ENCODE results near the gene PLET1.

DNA sequence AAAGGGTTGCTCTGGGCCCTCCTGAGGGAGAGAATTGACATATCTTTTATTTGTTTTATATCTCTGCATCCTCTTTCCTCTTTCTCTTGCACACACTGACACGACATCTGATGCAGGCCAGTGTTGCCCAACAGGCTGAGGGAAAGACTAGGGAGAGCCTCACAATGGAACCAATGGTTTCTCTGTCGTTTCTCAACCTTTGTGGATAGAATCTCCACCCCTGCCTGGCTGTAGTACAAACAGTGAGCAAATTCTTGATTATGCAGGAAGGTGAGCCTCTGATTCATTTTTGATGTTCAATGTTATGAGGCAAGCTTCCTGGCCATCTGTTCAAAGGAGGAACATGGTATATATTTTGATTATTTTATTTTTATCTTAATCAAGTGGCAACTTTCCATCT lies 49.8 kb upstream of the PLET1 start:
- TF ChIP-seq, protein P1, sequence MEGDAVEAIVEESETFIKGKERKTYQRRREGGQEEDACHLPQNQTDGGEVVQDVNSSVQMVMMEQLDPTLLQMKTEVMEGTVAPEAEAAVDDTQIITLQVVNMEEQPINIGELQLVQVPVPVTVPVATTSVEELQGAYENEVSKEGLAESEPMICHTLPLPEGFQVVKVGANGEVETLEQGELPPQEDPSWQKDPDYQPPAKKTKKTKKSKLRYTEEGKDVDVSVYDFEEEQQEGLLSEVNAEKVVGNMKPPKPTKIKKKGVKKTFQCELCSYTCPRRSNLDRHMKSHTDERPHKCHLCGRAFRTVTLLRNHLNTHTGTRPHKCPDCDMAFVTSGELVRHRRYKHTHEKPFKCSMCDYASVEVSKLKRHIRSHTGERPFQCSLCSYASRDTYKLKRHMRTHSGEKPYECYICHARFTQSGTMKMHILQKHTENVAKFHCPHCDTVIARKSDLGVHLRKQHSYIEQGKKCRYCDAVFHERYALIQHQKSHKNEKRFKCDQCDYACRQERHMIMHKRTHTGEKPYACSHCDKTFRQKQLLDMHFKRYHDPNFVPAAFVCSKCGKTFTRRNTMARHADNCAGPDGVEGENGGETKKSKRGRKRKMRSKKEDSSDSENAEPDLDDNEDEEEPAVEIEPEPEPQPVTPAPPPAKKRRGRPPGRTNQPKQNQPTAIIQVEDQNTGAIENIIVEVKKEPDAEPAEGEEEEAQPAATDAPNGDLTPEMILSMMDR (IDR thresholded peaks at IDR 0.05; ENCODE audit: insufficient read depth, low read length, poor library complexity, severe bottlenecking): no peak
- TF ChIP-seq EZH2phosphoT487 (conservative IDR thresholded peaks at IDR 0.05; ENCODE audit: low read length): no peak
